IPS DF 6.9 (cell line): ENCODE measurements around the gene DDX41.

Experiments used
- DNase-seq: peaks from one replicate; pipeline ENCODE4 v3.0.0-alpha.2; 2013; ENCODE audit warnings: low read depth, low spot score
- H3K27ac ChIP-seq: one replicate; pipeline ENCODE4 v1.5.1; 2013; ENCODE audit warnings: low read length, control low read depth
- H3K27me3 ChIP-seq: 2 replicates; pipeline ENCODE4 v1.6.1; 2013; ENCODE audit warnings: mild to moderate bottlenecking, low read length; ENCODE audit not compliant: control insufficient read depth, insufficient read depth
- H3K36me3 ChIP-seq: 2 replicates; pipeline ENCODE4 v1.6.1; 2013; ENCODE audit warnings: low read length; ENCODE audit not compliant: control insufficient read depth, insufficient read depth
- H3K4me1 ChIP-seq: 2 replicates; pipeline ENCODE4 v1.6.1; 2013; ENCODE audit warnings: low read length; ENCODE audit not compliant: control insufficient read depth, insufficient read depth
- H3K4me3 ChIP-seq: 2 replicates; pipeline ENCODE4 v1.5.1; 2013; ENCODE audit warnings: mild to moderate bottlenecking, low read length
- H3K9me3 ChIP-seq: 2 replicates; pipeline ENCODE4 v1.6.1; 2013; ENCODE audit warnings: low read length, inconsistent platforms; ENCODE audit not compliant: control insufficient read depth, insufficient read depth
- WGBS: extraction: QIAGEN DNeasy Blood & Tissue Kit; methylation state at CpG from one replicate; pipeline ENCODE4 v1.1.7; 2013; ENCODE audit warnings: mixed read lengths, missing lambda C conversion rate; ENCODE audit not compliant: insufficient read length, insufficient coverage; 5-methylcytosine and 5-hydroxymethylcytosine counted together

DDX41 gene

GRCh38 chr5:177552839-177553455, 36.2 kb upstream of the DDX41 start:
- Histone ChIP-seq H3K4me1 (peaks cover 2% of the 10 kb centered on the region; the same call in 1 of the 2 replicates), H3K4me3 (peak overlapping the region; percentile 99; the same call in 1 of the 2 replicates), H3K27ac (no peak overlapping the region), H3K27me3 (no peaks in the 10 kb centered on the region), H3K36me3 (no peaks in the 10 kb centered on the region; the same call in 1 of the 2 replicates), H3K9me3 (no peaks in the 10 kb centered on the region)
- no peak for DNase-seq
- no CpG with 5 or more reads among the region's 16 CpGs for WGBS

- Histone ChIP-seq H3K4me1 (peaks cover 2% of the 10 kb centered on the region; the same call in 1 of the 2 replicates), H3K4me3 (no peak overlapping the region), H3K9me3 (no peaks in the 10 kb centered on the region), H3K27me3 (no peaks in the 10 kb centered on the region), H3K36me3 (no peaks in the 10 kb centered on the region; the same call in 1 of the 2 replicates), H3K27ac (no peak overlapping the region)
- WGBS = no CpG with 5 or more reads among the region's 1 CpG
- no peak for DNase-seq
Measured at GRCh38 chr5:177550122-177550521, 33.4 kb upstream of the DDX41 start.

- no peaks in the 10 kb centered on the region for H3K27me3 ChIP-seq
- DNase-seq = no peak
- no peak overlapping the region for H3K4me3 ChIP-seq
- H3K36me3 ChIP-seq = no peaks in the 10 kb centered on the region; the same call in 1 of the 2 replicates
- no peaks in the 10 kb centered on the region for H3K9me3 ChIP-seq
- H3K27ac ChIP-seq = no peak overlapping the region
- no CpG with 5 or more reads among the region's 1 CpG for WGBS
- peaks cover 2% of the 10 kb centered on the region; the same call in 1 of the 2 replicates for H3K4me1 ChIP-seq
Measured at GRCh38 chr5:177548495-177548894, 31.7 kb upstream of the DDX41 start.

- Histone ChIP-seq H3K27me3 (no peaks in the 10 kb centered on the region), H3K4me3 (no peak overlapping the region), H3K36me3 (no peaks in the 10 kb centered on the region; the same call in 1 of the 2 replicates), H3K9me3 (no peaks in the 10 kb centered on the region), H3K4me1 (no peaks in the 10 kb centered on the region), H3K27ac (no peak overlapping the region)
- no peak for DNase-seq
- WGBS = no CpG with 5 or more reads among the region's 3 CpGs
Measured at GRCh38 chr5:177547736-177548135, 31.0 kb upstream of the DDX41 start.

GRCh38 chr5:177546258-177546741, 29.5 kb upstream of the DDX41 start:
- no CpG with 5 or more reads among the region's 1 CpG for WGBS
- Histone ChIP-seq H3K9me3 (no peaks in the 10 kb centered on the region), H3K36me3 (peaks cover 2% of the 10 kb centered on the region; the same call in 1 of the 2 replicates), H3K27me3 (no peaks in the 10 kb centered on the region), H3K27ac (no peak overlapping the region), H3K4me3 (no peak overlapping the region), H3K4me1 (no peaks in the 10 kb centered on the region)
- no peak for DNase-seq

GRCh38 chr5:177545487-177546257, 28.9 kb upstream of the DDX41 start:
- Histone ChIP-seq H3K36me3 (peaks cover 2% of the 10 kb centered on the region; the same call in 1 of the 2 replicates), H3K4me3 (no peak overlapping the region), H3K9me3 (no peaks in the 10 kb centered on the region), H3K27me3 (no peaks in the 10 kb centered on the region), H3K27ac (no peak overlapping the region), H3K4me1 (no peaks in the 10 kb centered on the region)
- no peak for DNase-seq
- no CpG with 5 or more reads among the region's 4 CpGs for WGBS

- DNase-seq = no peak
- Histone ChIP-seq H3K27ac (no peak overlapping the region), H3K27me3 (no peaks in the 10 kb centered on the region), H3K9me3 (no peaks in the 10 kb centered on the region), H3K4me1 (no peaks in the 10 kb centered on the region), H3K36me3 (peaks cover 8% of the 10 kb centered on the region; the same call in 1 of the 2 replicates), H3K4me3 (no peak overlapping the region)
- WGBS = no CpG with 5 or more reads among the region's 4 CpGs
Measured at GRCh38 chr5:177542816-177543465, 26.2 kb upstream of the DDX41 start.

- no peak overlapping the region for H3K4me3 ChIP-seq
- DNase-seq = no peak
- H3K36me3 ChIP-seq = peaks cover 15% of the 10 kb centered on the region; the same call in 1 of the 2 replicates
- H3K9me3 ChIP-seq = no peaks in the 10 kb centered on the region
- H3K4me1 ChIP-seq = no peaks in the 10 kb centered on the region
- no peak overlapping the region for H3K27ac ChIP-seq
- no peaks in the 10 kb centered on the region for H3K27me3 ChIP-seq
- WGBS = no CpG with 5 or more reads among the region's 3 CpGs
Measured at GRCh38 chr5:177540438-177540837, 23.7 kb upstream of the DDX41 start.

GRCh38 chr5:177539411-177539810, 22.6 kb upstream of the DDX41 start:
- H3K4me1 ChIP-seq = no peaks in the 10 kb centered on the region
- H3K9me3 ChIP-seq = no peaks in the 10 kb centered on the region
- H3K27ac ChIP-seq = no peak overlapping the region
- WGBS = no CpG with 5 or more reads among the region's 2 CpGs
- H3K4me3 ChIP-seq = no peak overlapping the region
- peaks cover 15% of the 10 kb centered on the region; the same call in 1 of the 2 replicates for H3K36me3 ChIP-seq
- no peaks in the 10 kb centered on the region for H3K27me3 ChIP-seq
- no peak for DNase-seq

- no CpG with 5 or more reads among the region's 10 CpGs for WGBS
- H3K9me3 ChIP-seq = no peaks in the 10 kb centered on the region
- H3K27ac ChIP-seq = no peak overlapping the region
- no peaks in the 10 kb centered on the region for H3K4me1 ChIP-seq
- DNase-seq = no peak
- peaks cover 15% of the 10 kb centered on the region; the same call in 1 of the 2 replicates for H3K36me3 ChIP-seq
- no peak overlapping the region for H3K4me3 ChIP-seq
- no peaks in the 10 kb centered on the region for H3K27me3 ChIP-seq
Measured at GRCh38 chr5:177538876-177539275, 22.1 kb upstream of the DDX41 start.
